ENCODE measurements around the gene DNAJC3.

DNAJC3 gene

DNA sequence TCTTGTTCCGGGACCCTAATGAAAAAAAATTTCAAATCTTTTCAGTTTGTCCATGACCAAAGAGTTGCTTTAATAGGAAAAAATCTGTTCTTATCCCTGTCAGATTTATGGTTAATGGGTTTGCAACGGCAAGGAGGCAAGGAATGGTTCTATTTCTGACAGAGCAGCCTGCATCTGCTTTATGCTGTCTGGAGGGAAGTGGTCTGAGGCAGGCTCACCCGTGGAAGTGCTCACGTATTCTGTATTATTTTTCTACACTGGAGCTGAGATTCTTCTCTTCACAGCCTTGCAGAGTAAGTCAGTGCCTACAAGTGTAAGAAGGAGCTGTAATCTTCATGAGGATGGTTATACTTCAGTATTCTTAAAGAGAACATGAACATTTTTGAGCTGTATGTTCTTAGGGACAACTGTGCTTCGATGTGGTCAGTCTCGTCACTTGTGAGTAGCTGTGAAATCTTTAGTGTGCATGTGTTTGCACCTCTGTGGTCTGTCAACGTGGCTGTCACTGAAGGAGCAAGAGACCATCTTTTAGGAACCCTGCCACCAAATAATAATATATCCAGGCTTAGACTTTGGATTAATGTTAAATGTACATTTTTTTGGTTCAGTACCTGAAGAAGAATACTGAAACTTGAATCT lies 114.3 kb downstream of the DNAJC3 start:
- no peak for DNase-seq (ENCODE audit: low read depth)
- no peak overlapping the region for H3K4me3 ChIP-seq (ENCODE audit: low read length)
- TF ChIP-seq, protein P1, sequence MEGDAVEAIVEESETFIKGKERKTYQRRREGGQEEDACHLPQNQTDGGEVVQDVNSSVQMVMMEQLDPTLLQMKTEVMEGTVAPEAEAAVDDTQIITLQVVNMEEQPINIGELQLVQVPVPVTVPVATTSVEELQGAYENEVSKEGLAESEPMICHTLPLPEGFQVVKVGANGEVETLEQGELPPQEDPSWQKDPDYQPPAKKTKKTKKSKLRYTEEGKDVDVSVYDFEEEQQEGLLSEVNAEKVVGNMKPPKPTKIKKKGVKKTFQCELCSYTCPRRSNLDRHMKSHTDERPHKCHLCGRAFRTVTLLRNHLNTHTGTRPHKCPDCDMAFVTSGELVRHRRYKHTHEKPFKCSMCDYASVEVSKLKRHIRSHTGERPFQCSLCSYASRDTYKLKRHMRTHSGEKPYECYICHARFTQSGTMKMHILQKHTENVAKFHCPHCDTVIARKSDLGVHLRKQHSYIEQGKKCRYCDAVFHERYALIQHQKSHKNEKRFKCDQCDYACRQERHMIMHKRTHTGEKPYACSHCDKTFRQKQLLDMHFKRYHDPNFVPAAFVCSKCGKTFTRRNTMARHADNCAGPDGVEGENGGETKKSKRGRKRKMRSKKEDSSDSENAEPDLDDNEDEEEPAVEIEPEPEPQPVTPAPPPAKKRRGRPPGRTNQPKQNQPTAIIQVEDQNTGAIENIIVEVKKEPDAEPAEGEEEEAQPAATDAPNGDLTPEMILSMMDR (IDR thresholded peaks at IDR 0.05; ENCODE audit: insufficient read depth, low read depth, low read length, missing control alignments): no peak

DNA sequence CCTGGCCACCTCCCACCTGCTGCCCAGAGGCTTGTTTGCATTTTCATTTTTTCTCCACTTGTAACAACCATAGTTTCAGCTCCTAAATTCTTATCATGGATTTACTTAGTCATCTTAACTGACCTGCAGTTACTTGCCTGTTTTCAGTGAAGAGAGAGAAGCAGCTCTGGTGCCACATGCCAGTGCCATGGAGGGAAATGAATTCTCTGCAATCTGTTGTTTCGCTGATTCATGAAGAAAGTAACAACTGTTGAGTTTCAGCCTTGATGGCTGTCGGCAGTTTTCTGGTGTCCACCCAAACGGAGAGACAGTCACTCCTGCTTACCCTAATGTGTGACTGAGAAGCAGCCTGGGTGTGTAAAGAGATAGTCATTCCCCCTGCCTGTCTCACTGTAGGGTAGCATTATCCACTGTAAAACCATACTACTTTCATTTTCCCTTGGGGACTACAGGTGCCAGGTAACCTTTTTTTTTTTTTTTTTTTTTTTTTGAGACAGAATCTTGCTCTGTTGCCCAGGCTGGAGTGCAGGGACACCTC lies 116.1 kb downstream of the DNAJC3 start:
- TF ChIP-seq, protein P1 (IDR thresholded peaks at IDR 0.05; ENCODE audit: insufficient read depth, low read depth, low read length, missing control alignments): no peak
- no peak overlapping the region for H3K4me3 ChIP-seq (ENCODE audit: low read length)
- DNase-seq (ENCODE audit: low read depth): peak; percentile 80

DNA sequence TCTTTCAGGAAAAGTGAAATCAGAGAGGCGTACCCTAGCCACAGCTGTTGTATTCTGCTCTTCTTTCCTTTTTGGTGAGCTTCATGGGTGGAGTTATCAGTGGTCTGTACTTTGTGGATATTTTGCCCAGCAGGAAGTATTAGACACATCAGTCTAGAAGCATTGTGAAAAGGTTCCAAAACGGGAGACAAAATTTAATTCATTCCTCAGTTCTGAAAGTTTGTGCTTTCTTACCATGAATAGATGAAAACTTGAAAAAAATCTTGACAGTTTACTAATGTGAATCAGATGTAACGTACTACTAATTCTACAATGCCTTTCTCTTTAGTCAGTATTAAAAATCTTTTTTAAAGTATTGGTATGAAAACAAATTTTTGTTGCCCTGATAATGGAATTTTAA lies 116.8 kb downstream of the DNAJC3 start:
- TF ChIP-seq, protein P1 (IDR thresholded peaks at IDR 0.05; ENCODE audit: insufficient read depth, low read depth, low read length, missing control alignments): no peak
- no peak overlapping the region for H3K4me3 ChIP-seq (ENCODE audit: low read length)
- no peak for DNase-seq (ENCODE audit: low read depth)

DNA sequence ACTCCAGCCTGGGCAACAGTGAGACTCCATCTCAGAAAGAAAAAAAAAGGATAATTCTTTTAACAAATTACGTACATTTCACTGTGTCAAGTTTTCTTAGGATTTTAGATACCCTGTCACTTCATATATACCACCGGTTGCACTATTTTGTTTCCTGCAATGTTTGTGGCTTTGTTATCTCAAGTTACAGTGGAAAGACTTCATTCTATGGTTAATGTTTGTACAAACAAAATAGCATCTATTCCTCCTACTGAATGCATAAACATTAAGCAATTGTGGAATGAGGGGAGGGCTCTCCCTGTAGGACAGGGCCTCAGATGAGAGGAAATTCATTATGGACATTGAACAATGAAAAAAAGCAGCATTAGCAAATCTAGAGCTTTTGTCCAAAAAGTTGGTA lies 120.1 kb downstream of the DNAJC3 start:
- DNase-seq (ENCODE audit: low read depth): no peak
- no peak overlapping the region for H3K4me3 ChIP-seq (ENCODE audit: low read length)
- TF ChIP-seq, protein P1 (IDR thresholded peaks at IDR 0.05; ENCODE audit: insufficient read depth, low read depth, low read length, missing control alignments): no peak

DNA sequence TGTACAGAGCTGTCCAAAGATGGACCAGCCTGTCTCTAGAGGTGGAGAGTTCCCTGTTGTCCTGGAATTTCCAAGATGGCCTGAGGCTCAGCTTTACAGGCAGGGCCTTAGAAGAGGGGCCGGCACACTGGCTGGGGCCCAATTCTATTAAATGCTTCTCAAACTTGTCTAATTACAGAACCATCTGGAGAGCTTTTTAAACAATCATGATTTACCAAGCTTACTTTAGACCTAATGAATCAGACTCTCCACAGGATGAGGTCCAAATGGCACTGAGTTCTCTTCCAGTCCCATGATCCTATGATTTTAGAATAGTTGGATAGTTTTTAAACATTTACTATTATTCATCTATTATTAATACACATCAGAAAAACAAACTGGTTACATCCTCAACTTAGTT lies 123.5 kb downstream of the DNAJC3 start:
- H3K4me3 ChIP-seq (ENCODE audit: low read length): no peak overlapping the region
- DNase-seq (ENCODE audit: low read depth): no peak
- TF ChIP-seq, protein P1 (IDR thresholded peaks at IDR 0.05; ENCODE audit: insufficient read depth, low read depth, low read length, missing control alignments): no peak

DNA sequence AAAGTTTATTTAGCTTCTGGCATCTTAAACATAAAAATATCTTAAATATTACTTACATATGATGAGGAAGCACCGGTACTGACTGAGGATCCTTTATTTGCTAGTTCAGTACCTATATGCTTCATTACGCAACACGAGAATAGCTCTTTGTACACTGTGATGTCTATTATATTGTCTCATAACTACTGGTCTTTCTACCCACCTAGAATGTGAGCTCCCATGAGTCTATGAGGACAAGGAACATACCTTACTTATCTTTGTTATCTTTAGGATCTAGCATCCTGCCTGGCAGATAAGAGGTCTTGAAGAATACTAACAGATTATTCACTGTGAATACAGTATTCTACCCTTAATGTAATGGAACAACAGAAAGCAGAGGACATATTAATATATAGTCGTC lies 124.9 kb downstream of the DNAJC3 start:
- H3K4me3 ChIP-seq (ENCODE audit: low read length): no peak overlapping the region
- no peak for DNase-seq (ENCODE audit: low read depth)
- TF ChIP-seq, protein P1 (IDR thresholded peaks at IDR 0.05; ENCODE audit: insufficient read depth, low read depth, low read length, missing control alignments): no peak

DNA sequence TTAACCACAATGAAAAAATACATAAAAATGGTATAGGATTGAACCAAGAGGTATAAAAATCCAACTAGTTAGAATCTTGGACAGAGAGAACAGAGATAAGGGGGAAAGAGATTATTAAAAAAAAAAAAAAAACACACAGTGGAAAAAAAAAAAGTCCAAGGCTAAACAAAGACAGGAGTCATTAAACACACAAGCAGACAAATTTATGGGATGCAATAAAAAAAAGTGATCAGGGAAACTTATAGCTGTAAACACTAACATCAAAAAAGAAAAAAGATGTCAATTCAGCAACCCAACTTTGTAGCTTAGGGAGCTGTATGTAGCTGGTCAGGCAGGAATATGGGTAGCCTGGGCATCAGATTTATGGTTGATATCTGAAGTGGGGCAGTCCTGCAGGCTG lies 129.0 kb downstream of the DNAJC3 start:
- no peak for DNase-seq (ENCODE audit: low read depth)
- TF ChIP-seq, protein P1 (IDR thresholded peaks at IDR 0.05; ENCODE audit: insufficient read depth, low read depth, low read length, missing control alignments): no peak
- H3K4me3 ChIP-seq (ENCODE audit: low read length): no peak overlapping the region

Data from epithelial cell of esophagus (primary cell).